Hepatocyte (in vitro differentiated cells): Measurements from ENCODE around the gene GPC3. TPM values are rescaled to one million over a fixed set of nuclear protein-coding genes. Genes with fewer than 3 reads are reported as not detected.

Source experiments
- DNase-seq: peaks from one replicate; pipeline ENCODE4 v3.0.0-alpha.2; 2016; ENCODE audit warnings: low spot score
- H2AFZ ChIP-seq: fragments of 200-600 bp; sonication (generic); 2 replicates; pipeline ENCODE4 v1.6.0; 2016; ENCODE audit warnings: antibody characterized with exemption, mild to moderate bottlenecking
- H3K27ac ChIP-seq: fragments of 200-600 bp; sonication (generic); 2 replicates; pipeline ENCODE4 v1.5.1; 2016; ENCODE audit warnings: mild to moderate bottlenecking
- H3K27me3 ChIP-seq: fragments of 200-600 bp; sonication (generic); 2 replicates; pipeline ENCODE4 v1.6.1; 2016
- H3K36me3 ChIP-seq: fragments of 200-600 bp; sonication (generic); replicated peaks from 2 replicates; pipeline ENCODE4 v1.5.1; 2016; ENCODE audit warnings: low read depth; ENCODE audit not compliant: insufficient read depth
- H3K4me1 ChIP-seq: fragments of 200-600 bp; sonication (generic); 2 replicates; pipeline ENCODE4 v1.5.1; 2016; ENCODE audit warnings: mild to moderate bottlenecking, moderate library complexity; ENCODE audit not compliant: insufficient read depth
- H3K4me2 ChIP-seq: fragments of 200-600 bp; sonication (generic); 2 replicates; pipeline ENCODE4 v1.6.0; 2016
- H3K4me3 ChIP-seq: fragments of 200-600 bp; sonication (generic); 2 replicates; pipeline ENCODE4 v1.5.1; 2016; ENCODE audit warnings: mild to moderate bottlenecking
- H3K79me2 ChIP-seq: fragments of 200-600 bp; sonication (generic); 2 replicates; pipeline ENCODE4 v1.6.0; 2017; ENCODE audit warnings: mild to moderate bottlenecking
- H3K9me2 ChIP-seq: fragments of 200-600 bp; sonication (generic); replicated peaks from 2 replicates; pipeline ENCODE4 v1.6.0; 2017; ENCODE audit warnings: mild to moderate bottlenecking; ENCODE audit not compliant: insufficient read depth
- H3K9me3 ChIP-seq: fragments of 200-600 bp; sonication (generic); 2 replicates; pipeline ENCODE4 v1.5.1; 2016; ENCODE audit warnings: low read depth, mild to moderate bottlenecking
- H4K20me1 ChIP-seq: fragments of 200-600 bp; sonication (generic); 2 replicates; pipeline ENCODE4 v1.6.0; 2016; ENCODE audit warnings: mild to moderate bottlenecking; ENCODE audit not compliant: insufficient read depth, poor library complexity, severe bottlenecking
- CTCF ChIP-seq: fragments of 200-600 bp; sonication (generic); IDR thresholded peaks from 2 replicates; pipeline ENCODE4 v1.5.1; 2016; ENCODE audit warnings: antibody characterized with exemption, mild to moderate bottlenecking; ENCODE audit not compliant: poor library complexity
- EZH2 ChIP-seq: fragments of 200-600 bp; sonication (generic); IDR thresholded peaks from 2 replicates; pipeline ENCODE4 v1.6.1; 2016; ENCODE audit warnings: antibody characterized with exemption, mild to moderate bottlenecking, borderline replicate concordance
- EZH2phosphoT487 ChIP-seq: fragments of 200-600 bp; sonication (generic); IDR thresholded peaks from one replicate; pipeline ENCODE4 v1.6.1; 2018; ENCODE audit warnings: antibody characterized with exemption, mild to moderate bottlenecking, low read depth, moderate library complexity; ENCODE audit not compliant: unreplicated experiment, severe bottlenecking
- WGBS: methylation state at CpG from one replicate; pipeline ENCODE4 v1.1.6; 2016; ENCODE audit warnings: low lambda C conversion rate; ENCODE audit errors: missing lambda C conversion rate; 5-methylcytosine and 5-hydroxymethylcytosine counted together
- polyA plus RNA-seq: library from polyadenylated mRNA; unstranded; fragments of >200 nt; fragmentation: Nextera tagmentation; extraction: Ambion mirVana; gene quantifications from 2 replicates; pipeline ENCODE4 v1.2.1, GENCODE V29; 2016
- total RNA-seq: library from RNA; depleted of rRNA; stranded (reverse); fragments of >200 nt; gene quantifications from 2 replicates; pipeline ENCODE4 v1.2.3, GENCODE V29; 2014

GPC3 gene
- total and polyA plus RNA-seq, 2 experiments from 2014 or later: 789 to 860 TPM

- H3K4me3 ChIP-seq: no peak overlapping the region
- 69% methylated on average over 5 of the region's 5 CpGs for WGBS
- H3K9me3 ChIP-seq: no peaks in the 10 kb centered on the region
- no peaks in the 10 kb centered on the region for H4K20me1 ChIP-seq
- H3K9me2 ChIP-seq: no peaks in the 10 kb centered on the region
- no peak overlapping the region for H3K4me2 ChIP-seq
- DNase-seq: no peak
- no peak for TF ChIP-seq CTCF
- no peak for TF ChIP-seq EZH2
- TF ChIP-seq EZH2phosphoT487: no peak
- H3K27me3 ChIP-seq: no peaks in the 10 kb centered on the region
- peaks cover 5% of the 10 kb centered on the region for H3K4me1 ChIP-seq
- H2AFZ ChIP-seq: no peak overlapping the region
- H3K27ac ChIP-seq: peak overlapping the region; percentile 46
- no peaks in the 10 kb centered on the region for H3K36me3 ChIP-seq
- H3K79me2 ChIP-seq: no peaks in the 10 kb centered on the region
These were observed 339.2 kb downstream of the GPC3 start for GRCh38 chrX:133645977-133646718.

DNA sequence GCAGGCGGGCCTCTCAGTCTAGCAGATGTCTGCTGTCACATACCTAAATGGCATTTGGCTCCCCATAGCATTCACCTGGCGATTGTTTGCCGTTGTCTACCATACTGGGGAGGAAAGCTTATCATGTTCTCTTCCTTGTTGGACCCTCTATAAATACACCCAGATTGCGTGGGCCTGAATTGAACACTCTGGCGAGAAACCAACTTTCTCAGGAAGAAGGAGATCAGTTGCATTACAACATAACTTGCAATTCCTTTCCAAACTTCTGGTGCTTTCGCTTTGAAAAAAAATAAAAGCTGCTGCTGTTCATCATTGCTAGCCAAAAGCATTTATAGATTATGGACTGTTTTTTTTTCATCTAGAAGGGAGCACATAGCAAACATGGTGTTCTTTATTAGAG, 340.1 kb downstream of the GPC3 start:
- H2AFZ ChIP-seq: no peak overlapping the region
- H3K9me3 ChIP-seq: no peaks in the 10 kb centered on the region
- DNase-seq: no peak
- no peaks in the 10 kb centered on the region for H3K9me2 ChIP-seq
- no peaks in the 10 kb centered on the region for H3K27me3 ChIP-seq
- no peaks in the 10 kb centered on the region for H4K20me1 ChIP-seq
- H3K27ac ChIP-seq: peak overlapping the region; percentile 46
- H3K79me2 ChIP-seq: no peaks in the 10 kb centered on the region
- H3K4me1 ChIP-seq: peaks cover 9% of the 10 kb centered on the region
- H3K4me3 ChIP-seq: no peak overlapping the region
- H3K4me2 ChIP-seq: no peak overlapping the region
- no peaks in the 10 kb centered on the region for H3K36me3 ChIP-seq
- WGBS: 65% methylated on average over 6 of the region's 6 CpGs
- TF ChIP-seq EZH2 (no peak), CTCF (no peak), EZH2phosphoT487 (no peak)

DNA sequence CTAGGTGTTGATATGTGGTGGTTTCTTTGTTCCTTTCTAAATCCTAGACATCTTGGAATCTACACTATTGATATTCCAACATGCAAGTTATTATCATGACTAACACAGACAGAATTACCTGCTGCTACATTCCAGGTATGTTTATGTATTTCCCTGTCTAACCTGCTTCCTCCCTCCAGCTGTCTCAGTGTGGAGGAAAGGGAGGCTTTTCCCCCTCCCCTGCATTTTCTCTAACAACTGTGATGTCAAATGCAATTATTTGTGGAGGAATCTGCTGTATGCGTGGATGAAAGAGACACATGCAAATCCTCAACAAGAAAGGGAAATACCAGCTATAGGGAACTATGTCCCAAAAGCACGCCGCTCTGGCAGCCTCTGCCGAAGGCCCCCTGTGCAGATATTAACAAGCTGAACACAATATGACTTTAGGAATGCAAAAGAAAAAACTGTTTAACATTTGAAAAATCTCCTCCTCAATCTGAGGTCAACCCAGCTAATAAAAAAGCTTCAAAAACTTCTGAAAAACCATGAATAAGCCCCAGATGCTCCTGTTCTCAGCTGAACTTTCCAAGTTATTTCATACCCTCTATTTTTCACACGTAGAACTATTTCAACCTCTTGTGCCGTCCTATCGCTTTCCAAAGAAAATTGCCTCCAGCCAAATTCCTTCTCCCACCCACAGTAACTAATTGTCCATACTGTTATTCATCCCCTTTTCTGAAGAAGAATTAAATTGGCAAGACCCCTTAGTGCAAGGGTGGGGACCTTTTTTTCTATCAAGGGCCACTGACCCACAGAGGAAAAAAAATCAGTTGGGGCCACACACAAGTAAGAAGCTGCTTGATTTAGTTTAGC, 345.0 kb downstream of the GPC3 start:
- no peak overlapping the region for H2AFZ ChIP-seq
- no peak overlapping the region for H3K27ac ChIP-seq
- WGBS: 59% methylated on average over 7 of the region's 7 CpGs

More for the DNA sequence above, 345.0 kb downstream of the GPC3 start:
- Histone ChIP-seq H3K9me3 (no peaks in the 10 kb centered on the region), H3K9me2 (no peaks in the 10 kb centered on the region), H3K4me1 (peaks cover 9% of the 10 kb centered on the region), H3K4me2 (no peak overlapping the region), H3K36me3 (no peaks in the 10 kb centered on the region), H4K20me1 (no peaks in the 10 kb centered on the region), H3K27me3 (no peaks in the 10 kb centered on the region), H3K4me3 (no peak overlapping the region), H3K79me2 (no peaks in the 10 kb centered on the region)
- DNase-seq: no peak
- TF ChIP-seq EZH2 (no peak), EZH2phosphoT487 (no peak), CTCF (no peak)
